ENCODE results near the gene ABCC2.

DNA sequence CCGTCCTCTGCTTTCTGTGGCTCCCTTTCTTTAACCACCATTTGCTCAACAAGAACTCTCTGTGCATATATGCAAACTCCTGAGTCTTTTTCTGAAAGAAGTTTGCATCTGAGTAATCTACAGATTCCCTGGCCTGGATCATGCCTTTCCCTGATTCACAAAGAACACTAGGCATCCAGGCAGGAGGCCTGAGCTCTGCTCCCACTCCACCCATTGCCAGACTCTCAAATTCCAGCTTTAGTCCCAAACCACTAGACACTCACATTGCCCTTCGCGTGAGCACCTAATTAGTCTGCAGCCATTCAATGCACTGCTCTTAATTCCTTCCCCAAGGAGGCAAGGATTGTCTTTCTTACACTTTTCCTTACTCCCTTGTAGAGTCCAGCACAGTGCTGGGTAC, 60.9 kb downstream of the ABCC2 start:
- no peak for TF ChIP-seq EZH2phosphoT487 (IDR thresholded peaks at IDR 0.05; ENCODE audit: low read depth, severe bottlenecking, unreplicated experiment)
- no peak for TF ChIP-seq CTCF (IDR thresholded peaks at IDR 0.05; ENCODE audit: poor library complexity)
